Measurements from ENCODE around the gene RAB26.

- TF ChIP-seq, protein P1, sequence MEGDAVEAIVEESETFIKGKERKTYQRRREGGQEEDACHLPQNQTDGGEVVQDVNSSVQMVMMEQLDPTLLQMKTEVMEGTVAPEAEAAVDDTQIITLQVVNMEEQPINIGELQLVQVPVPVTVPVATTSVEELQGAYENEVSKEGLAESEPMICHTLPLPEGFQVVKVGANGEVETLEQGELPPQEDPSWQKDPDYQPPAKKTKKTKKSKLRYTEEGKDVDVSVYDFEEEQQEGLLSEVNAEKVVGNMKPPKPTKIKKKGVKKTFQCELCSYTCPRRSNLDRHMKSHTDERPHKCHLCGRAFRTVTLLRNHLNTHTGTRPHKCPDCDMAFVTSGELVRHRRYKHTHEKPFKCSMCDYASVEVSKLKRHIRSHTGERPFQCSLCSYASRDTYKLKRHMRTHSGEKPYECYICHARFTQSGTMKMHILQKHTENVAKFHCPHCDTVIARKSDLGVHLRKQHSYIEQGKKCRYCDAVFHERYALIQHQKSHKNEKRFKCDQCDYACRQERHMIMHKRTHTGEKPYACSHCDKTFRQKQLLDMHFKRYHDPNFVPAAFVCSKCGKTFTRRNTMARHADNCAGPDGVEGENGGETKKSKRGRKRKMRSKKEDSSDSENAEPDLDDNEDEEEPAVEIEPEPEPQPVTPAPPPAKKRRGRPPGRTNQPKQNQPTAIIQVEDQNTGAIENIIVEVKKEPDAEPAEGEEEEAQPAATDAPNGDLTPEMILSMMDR (IDR thresholded peaks at IDR 0.05) = no peak
- TF ChIP-seq POLR2A (IDR thresholded peaks at IDR 0.05) (no peak), POLR2AphosphoS5 (IDR thresholded peaks at IDR 0.05; ENCODE audit: insufficient read depth in 1 of 2, low read depth in 1 of 2) (no peak)
Observed at GRCh38 chr16:2178321-2179106, 30.1 kb downstream of the RAB26 start.

All from vagina (tissue), 2 donors.